Hepatocyte (in vitro differentiated cells): Measurements from ENCODE around the gene ZC3H6. TPM values are rescaled to one million over a fixed set of nuclear protein-coding genes. Genes with fewer than 3 reads are reported as not detected.

Experiments
- DNase-seq: peaks from one replicate; pipeline ENCODE4 v3.0.0-alpha.2; 2016; ENCODE audit warnings: low spot score
- H2AFZ ChIP-seq: fragments of 200-600 bp; sonication (generic); 2 replicates; pipeline ENCODE4 v1.6.0; 2016; ENCODE audit warnings: antibody characterized with exemption, mild to moderate bottlenecking
- H3K27ac ChIP-seq: fragments of 200-600 bp; sonication (generic); 2 replicates; pipeline ENCODE4 v1.5.1; 2016; ENCODE audit warnings: mild to moderate bottlenecking
- H3K27me3 ChIP-seq: fragments of 200-600 bp; sonication (generic); 2 replicates; pipeline ENCODE4 v1.6.1; 2016
- H3K36me3 ChIP-seq: fragments of 200-600 bp; sonication (generic); replicated peaks from 2 replicates; pipeline ENCODE4 v1.5.1; 2016; ENCODE audit warnings: low read depth; ENCODE audit not compliant: insufficient read depth
- H3K4me1 ChIP-seq: fragments of 200-600 bp; sonication (generic); 2 replicates; pipeline ENCODE4 v1.5.1; 2016; ENCODE audit warnings: mild to moderate bottlenecking, moderate library complexity; ENCODE audit not compliant: insufficient read depth
- H3K4me2 ChIP-seq: fragments of 200-600 bp; sonication (generic); 2 replicates; pipeline ENCODE4 v1.6.0; 2016
- H3K4me3 ChIP-seq: fragments of 200-600 bp; sonication (generic); 2 replicates; pipeline ENCODE4 v1.5.1; 2016; ENCODE audit warnings: mild to moderate bottlenecking
- H3K79me2 ChIP-seq: fragments of 200-600 bp; sonication (generic); 2 replicates; pipeline ENCODE4 v1.6.0; 2017; ENCODE audit warnings: mild to moderate bottlenecking
- H3K9me2 ChIP-seq: fragments of 200-600 bp; sonication (generic); replicated peaks from 2 replicates; pipeline ENCODE4 v1.6.0; 2017; ENCODE audit warnings: mild to moderate bottlenecking; ENCODE audit not compliant: insufficient read depth
- H3K9me3 ChIP-seq: fragments of 200-600 bp; sonication (generic); 2 replicates; pipeline ENCODE4 v1.5.1; 2016; ENCODE audit warnings: low read depth, mild to moderate bottlenecking
- H4K20me1 ChIP-seq: fragments of 200-600 bp; sonication (generic); 2 replicates; pipeline ENCODE4 v1.6.0; 2016; ENCODE audit warnings: mild to moderate bottlenecking; ENCODE audit not compliant: insufficient read depth, poor library complexity, severe bottlenecking
- CTCF ChIP-seq: fragments of 200-600 bp; sonication (generic); IDR thresholded peaks from 2 replicates; pipeline ENCODE4 v1.5.1; 2016; ENCODE audit warnings: antibody characterized with exemption, mild to moderate bottlenecking; ENCODE audit not compliant: poor library complexity
- EZH2 ChIP-seq: fragments of 200-600 bp; sonication (generic); IDR thresholded peaks from 2 replicates; pipeline ENCODE4 v1.6.1; 2016; ENCODE audit warnings: antibody characterized with exemption, mild to moderate bottlenecking, borderline replicate concordance
- EZH2phosphoT487 ChIP-seq: fragments of 200-600 bp; sonication (generic); IDR thresholded peaks from one replicate; pipeline ENCODE4 v1.6.1; 2018; ENCODE audit warnings: antibody characterized with exemption, mild to moderate bottlenecking, low read depth, moderate library complexity; ENCODE audit not compliant: unreplicated experiment, severe bottlenecking
- WGBS: methylation state at CpG from one replicate; pipeline ENCODE4 v1.1.6; 2016; ENCODE audit warnings: low lambda C conversion rate; ENCODE audit errors: missing lambda C conversion rate; 5-methylcytosine and 5-hydroxymethylcytosine counted together
- polyA plus RNA-seq: library from polyadenylated mRNA; unstranded; fragments of >200 nt; fragmentation: Nextera tagmentation; extraction: Ambion mirVana; gene quantifications from 2 replicates; pipeline ENCODE4 v1.2.1, GENCODE V29; 2016
- total RNA-seq: library from RNA; depleted of rRNA; stranded (reverse); fragments of >200 nt; gene quantifications from 2 replicates; pipeline ENCODE4 v1.2.3, GENCODE V29; 2014

The ZC3H6 gene
- total RNA-seq (3.7 and 4.5 TPM in 2 replicates), polyA plus RNA-seq (1.5 and 1.9 TPM in 2 replicates)

GRCh38 chr2:112275311-112275886, at the start of gene ZC3H6:
TSS of gene ZC3H6 (plus strand) at chr2:112275597. CDS start at chr2:112275995, 398 bp downstream.
- H3K4me2 ChIP-seq = peak within 1 kb of the TSS; percentile 78
- WGBS = under 1% methylated on average over 50 of the region's 60 CpGs
- H3K4me3 ChIP-seq = peak within 1 kb of the TSS; percentile 82
- no peak for TF ChIP-seq EZH2
- TF ChIP-seq EZH2phosphoT487 = no peak
- TF ChIP-seq CTCF = no peak
- H4K20me1 ChIP-seq = no peaks in the 10 kb centered on the region
- no peaks in the 10 kb centered on the region for H3K4me1 ChIP-seq
- no peaks in the 10 kb centered on the region for H3K36me3 ChIP-seq
- peak within 1 kb of the TSS; percentile 72 for H2AFZ ChIP-seq
- no peaks in the 10 kb centered on the region for H3K9me3 ChIP-seq
- H3K9me2 ChIP-seq = no peaks in the 10 kb centered on the region
- peak; percentile 98 for DNase-seq
- peak within 1 kb of the TSS; percentile 100 for H3K27ac ChIP-seq
- no peaks in the 10 kb centered on the region for H3K27me3 ChIP-seq
- H3K79me2 ChIP-seq = peaks cover 5% of the 10 kb centered on the region

- no peaks in the 10 kb centered on the region for H3K9me3 ChIP-seq
- H3K27me3 ChIP-seq = no peaks in the 10 kb centered on the region
- H3K4me3 ChIP-seq = no peak overlapping the region
- H2AFZ ChIP-seq = no peak overlapping the region
- no peaks in the 10 kb centered on the region for H4K20me1 ChIP-seq
- no peak for DNase-seq
- TF ChIP-seq EZH2phosphoT487 = no peak
- no peaks in the 10 kb centered on the region for H3K36me3 ChIP-seq
- H3K79me2 ChIP-seq = no peaks in the 10 kb centered on the region
- H3K4me2 ChIP-seq = no peak overlapping the region
- H3K27ac ChIP-seq = no peak overlapping the region
- no peaks in the 10 kb centered on the region for H3K4me1 ChIP-seq
- H3K9me2 ChIP-seq = no peaks in the 10 kb centered on the region
These were observed 46.0 kb upstream of the ZC3H6 start for GRCh38 chr2:112229348-112229747.

GRCh38 chr2:112230371-112230770, 45.0 kb upstream of the ZC3H6 start:
- Histone ChIP-seq H3K27me3 (no peaks in the 10 kb centered on the region), H3K36me3 (no peaks in the 10 kb centered on the region), H3K9me3 (no peaks in the 10 kb centered on the region), H3K9me2 (no peaks in the 10 kb centered on the region), H4K20me1 (no peaks in the 10 kb centered on the region), H3K27ac (no peak overlapping the region), H3K79me2 (no peaks in the 10 kb centered on the region), H3K4me2 (no peak overlapping the region), H3K4me3 (no peak overlapping the region), H2AFZ (no peak overlapping the region), H3K4me1 (no peaks in the 10 kb centered on the region)
- no peak for DNase-seq
- WGBS = 97% methylated on average over 3 of the region's 3 CpGs
- no peak for TF ChIP-seq CTCF
- TF ChIP-seq EZH2 = no peak
- TF ChIP-seq EZH2phosphoT487 = no peak

- H3K36me3 ChIP-seq = no peaks in the 10 kb centered on the region
- H3K4me2 ChIP-seq = no peak overlapping the region
- no peak for TF ChIP-seq CTCF
- TF ChIP-seq EZH2phosphoT487 = no peak
- TF ChIP-seq EZH2 = no peak
- H3K79me2 ChIP-seq = no peaks in the 10 kb centered on the region
- no peaks in the 10 kb centered on the region for H3K4me1 ChIP-seq
- no peaks in the 10 kb centered on the region for H3K27me3 ChIP-seq
- H3K27ac ChIP-seq = no peak overlapping the region
- no peak overlapping the region for H3K4me3 ChIP-seq
- H3K9me2 ChIP-seq = no peaks in the 10 kb centered on the region
- 64% methylated on average over 1 of the region's 1 CpG for WGBS
- H3K9me3 ChIP-seq = no peaks in the 10 kb centered on the region
- H2AFZ ChIP-seq = no peak overlapping the region
- no peaks in the 10 kb centered on the region for H4K20me1 ChIP-seq
- no peak for DNase-seq
These were observed 35.5 kb upstream of the ZC3H6 start for GRCh38 chr2:112239862-112240261.
